Measurements from ENCODE around the gene KPNA1. TPM values are rescaled to one million over a fixed set of nuclear protein-coding genes. Genes with fewer than 3 reads are reported as not detected.

The KPNA1 gene
- 10 to 100 TPM; 48.1 to 64.0 TPM for total RNA-seq
- polyA plus RNA-seq (ENCODE audit: insufficient read depth, low read depth, low replicate concordance): 88.2 TPM
- long read RNA-seq, donor 1, full-length matches to known transcripts: 4 of 4 reads
- long read RNA-seq, donor 1, partial matches to known transcripts: 0 of 4 reads
- long read RNA-seq, donor 1, other reads (novel, unspliced or antisense): 0 of 4 reads
- long read RNA-seq, donor 2, full-length matches to known transcripts: 13 of 13 reads
- long read RNA-seq, donor 2, partial matches to known transcripts: 0 of 13 reads
- long read RNA-seq, donor 2, other reads (novel, unspliced or antisense): 0 of 13 reads

DNA sequence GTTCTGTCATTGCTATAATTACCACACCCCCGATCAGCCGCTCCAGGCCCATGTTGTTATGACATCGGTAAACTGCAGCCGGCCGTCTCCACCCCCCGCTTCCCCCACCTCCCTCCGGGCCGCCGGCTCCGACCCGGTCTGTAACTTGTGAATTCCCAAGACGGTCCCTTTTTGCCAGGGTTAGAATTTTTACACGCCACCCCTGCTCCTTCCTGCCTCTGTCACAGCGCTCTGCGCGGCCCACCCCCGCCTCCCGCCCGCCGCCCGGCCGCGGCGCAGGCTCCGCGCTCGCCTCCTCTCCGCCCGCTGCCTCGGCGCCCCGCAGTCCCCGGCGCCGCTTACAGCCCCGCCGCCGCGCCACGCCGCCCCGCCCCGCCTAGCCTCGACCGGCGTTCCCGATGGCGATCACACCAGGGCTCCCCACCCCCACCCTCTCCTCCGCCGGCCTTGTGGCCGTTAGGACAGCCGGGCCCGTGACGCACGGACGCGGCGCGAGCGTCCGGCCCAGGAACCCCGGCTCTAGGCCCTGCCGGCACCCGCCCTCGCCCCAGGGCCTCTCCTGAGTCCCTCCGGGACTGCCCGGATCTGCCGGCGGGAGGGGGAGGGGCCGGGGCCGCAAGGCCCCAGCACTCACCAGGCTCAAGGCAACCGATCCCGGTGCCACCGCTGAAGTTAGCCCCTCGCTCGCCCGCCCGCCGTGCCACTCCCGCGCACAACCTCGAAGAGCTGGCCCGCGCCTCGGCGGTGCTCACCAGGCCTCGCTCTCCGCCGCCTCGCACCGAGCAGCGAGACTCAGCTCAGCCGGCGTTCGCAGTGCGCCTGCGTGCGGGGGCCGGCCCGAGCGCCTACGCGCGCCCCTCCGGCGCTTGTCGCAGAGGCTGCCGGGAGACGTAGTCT, at the start of gene KPNA1:
Gene KPNA1, minus strand, starts transcription at position 817 of the 897 bp plus-strand sequence. CDS start 18,374 bp downstream, outside the sequence.
- peaks cover 6% of the 10 kb centered on the region for H3K4me1 ChIP-seq
- peak within 1 kb of the TSS; percentile 87 to 91 for H3K4me3 ChIP-seq
- peak within 1 kb of the TSS; percentile 97 to 98 for H3K27ac ChIP-seq
- intact Hi-C loops (cut with DNase I; ENCODE audit: low total_unique reads): no loop called here
- peak; percentile 90 for DNase-seq
- no peaks in the 10 kb centered on the region for H3K36me3 ChIP-seq (ENCODE audit: low read depth, missing control alignments)
- no peak for TF ChIP-seq CTCF (IDR thresholded peaks at IDR 0.05)
- peak; percentile 78 for TF ChIP-seq POLR2A (IDR thresholded peaks at IDR 0.05)
- H3K9me3 ChIP-seq: no peaks in the 10 kb centered on the region
- WGBS, 2 donors: 1% methylated on average over 37 to 86 of the region's 109 CpGs
- no peaks in the 10 kb centered on the region for H3K27me3 ChIP-seq

DNA sequence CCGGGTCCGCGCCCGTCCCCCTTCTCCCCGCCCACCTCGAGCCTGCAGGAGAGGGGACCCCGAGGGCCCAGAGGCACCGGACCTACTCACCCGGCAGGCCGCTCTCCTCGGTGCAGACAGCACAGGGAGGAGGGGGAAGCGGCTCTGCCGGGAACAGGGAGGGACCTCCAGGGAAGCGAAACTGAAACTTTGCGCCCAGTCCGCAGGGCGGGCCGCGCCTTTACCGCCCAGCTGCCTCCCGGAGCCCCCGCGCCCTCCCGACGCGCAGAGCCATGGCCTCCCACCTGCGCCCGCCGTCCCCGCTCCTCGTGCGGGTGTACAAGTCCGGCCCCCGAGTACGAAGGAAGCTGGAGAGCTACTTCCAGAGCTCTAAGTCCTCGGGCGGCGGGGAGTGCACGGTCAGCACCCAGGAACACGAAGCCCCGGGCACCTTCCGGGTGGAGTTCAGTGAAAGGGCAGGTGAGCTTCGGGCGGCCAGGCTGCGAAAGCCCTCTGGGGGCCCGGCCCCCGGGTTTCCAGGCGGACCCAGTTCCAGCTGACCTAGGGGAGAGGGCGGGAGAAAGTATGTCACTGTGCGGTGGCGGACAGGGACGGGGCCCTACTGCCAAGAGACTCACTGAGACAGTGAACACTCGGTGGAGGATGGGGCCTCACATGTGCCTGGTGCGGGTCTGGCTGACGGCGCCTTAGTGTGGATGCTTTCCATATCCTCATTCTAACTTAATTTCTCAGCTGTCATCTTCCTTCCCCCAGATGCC, 49.6 kb upstream of the KPNA1 start, which contains the start of the genes DTX3L and PARP9:
Gene DTX3L, plus strand, starts transcription at position 184 of the 758 bp plus-strand sequence. Its CDS starts 89 bp downstream, at position 273.
Gene PARP9, minus strand, starts transcription at position 146 of the 758 bp plus-strand sequence. CDS start 4,680 bp downstream, outside the sequence.
- peaks cover 4% of the 10 kb centered on the region for H3K4me1 ChIP-seq
- H3K36me3 ChIP-seq (ENCODE audit: low read depth, missing control alignments): no peaks in the 10 kb centered on the region
- TF ChIP-seq CTCF (IDR thresholded peaks at IDR 0.05): no peak
- TF ChIP-seq POLR2A (IDR thresholded peaks at IDR 0.05): no peak
- DNase-seq: peak; percentile 85
- peak within 1 kb of the TSS; percentile 94 to 95 for H3K27ac ChIP-seq
- 0 to 1% methylated on average over 13 to 56 of the region's 56 CpGs for WGBS, 2 donors
- H3K27me3 ChIP-seq: no peaks in the 10 kb centered on the region
- peak within 1 kb of the TSS; percentile 64 to 84 for H3K4me3 ChIP-seq
- intact Hi-C loops (cut with DNase I; ENCODE audit: low total_unique reads): loop anchor here (5.0 kb wide), 1 partner anchor 118 kb away; the partner anchor contains the start of gene PARP14
- no peaks in the 10 kb centered on the region for H3K9me3 ChIP-seq

DNA sequence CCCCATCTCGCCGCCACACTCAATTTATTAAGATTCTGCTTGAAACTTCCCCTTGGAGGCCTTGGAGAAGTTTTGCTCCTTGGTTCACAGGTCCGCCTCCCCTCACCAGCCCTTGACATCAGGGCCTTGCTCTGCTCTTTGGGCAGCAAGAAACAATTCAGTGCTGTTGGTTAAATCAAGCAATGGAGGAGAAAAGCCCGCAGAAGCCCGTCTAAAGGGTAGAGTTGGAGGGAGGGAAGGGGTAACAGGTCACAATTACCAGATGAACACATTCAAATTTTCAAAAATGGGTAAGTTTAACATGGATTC, 48.9 kb upstream of the KPNA1 start:
- H3K27ac ChIP-seq: peak overlapping the region; percentile 94 to 95
- H3K9me3 ChIP-seq: no peaks in the 10 kb centered on the region
- H3K4me3 ChIP-seq: peak overlapping the region; percentile 64 to 84
- intact Hi-C loops (cut with DNase I; ENCODE audit: low total_unique reads): loop anchor here (5.0 kb wide), 1 partner anchor 119 kb away; the partner anchor contains the start of gene PARP14
- peaks cover 4% of the 10 kb centered on the region for H3K4me1 ChIP-seq
- no peak for TF ChIP-seq POLR2A (IDR thresholded peaks at IDR 0.05)
- no peak for TF ChIP-seq CTCF (IDR thresholded peaks at IDR 0.05)
- no peaks in the 10 kb centered on the region for H3K36me3 ChIP-seq (ENCODE audit: low read depth, missing control alignments)
- DNase-seq: peak; percentile 32
- 15 to 21% methylated on average over 5 of the region's 5 CpGs for WGBS, 2 donors
- H3K27me3 ChIP-seq: no peaks in the 10 kb centered on the region

GRCh38 chr3:122562923-122563716, 48.4 kb upstream of the KPNA1 start:
- H3K27ac ChIP-seq: peak overlapping the region; percentile 94 to 95
- WGBS, 2 donors: 60% methylated on average over 5 of the region's 5 CpGs
- H3K9me3 ChIP-seq: no peaks in the 10 kb centered on the region
- H3K4me1 ChIP-seq: peaks cover 4% of the 10 kb centered on the region
- intact Hi-C loops (cut with DNase I; ENCODE audit: low total_unique reads): loop anchor here (5.0 kb wide), 1 partner anchor 119 kb away; the partner anchor contains the start of gene PARP14
- TF ChIP-seq CTCF (IDR thresholded peaks at IDR 0.05): no peak
- TF ChIP-seq POLR2A (IDR thresholded peaks at IDR 0.05): no peak
- no peaks in the 10 kb centered on the region for H3K36me3 ChIP-seq (ENCODE audit: low read depth, missing control alignments)
- H3K4me3 ChIP-seq: peak overlapping the region; percentile 64 to 84
- no peaks in the 10 kb centered on the region for H3K27me3 ChIP-seq
- DNase-seq: no peak
